Loucy (cell line): ENCODE results near the gene SLC38A9.

ENCODE experiments used
- EZH2phosphoT487 ChIP-seq: fragments of 200-600 bp; IDR thresholded peaks from 2 replicates; pipeline ENCODE4 v1.6.1; 2018; ENCODE audit warnings: antibody characterized with exemption, mild to moderate bottlenecking, moderate library complexity, borderline replicate concordance
- TF ChIP-seq, protein P1 (sequence below): fragments of 200-600 bp; sonication (generic); conservative IDR thresholded peaks from 2 replicates; pipeline ENCODE4 v1.5.1; 2014; ENCODE audit warnings: mild to moderate bottlenecking, antibody characterized with exemption, low read length

DNA sequence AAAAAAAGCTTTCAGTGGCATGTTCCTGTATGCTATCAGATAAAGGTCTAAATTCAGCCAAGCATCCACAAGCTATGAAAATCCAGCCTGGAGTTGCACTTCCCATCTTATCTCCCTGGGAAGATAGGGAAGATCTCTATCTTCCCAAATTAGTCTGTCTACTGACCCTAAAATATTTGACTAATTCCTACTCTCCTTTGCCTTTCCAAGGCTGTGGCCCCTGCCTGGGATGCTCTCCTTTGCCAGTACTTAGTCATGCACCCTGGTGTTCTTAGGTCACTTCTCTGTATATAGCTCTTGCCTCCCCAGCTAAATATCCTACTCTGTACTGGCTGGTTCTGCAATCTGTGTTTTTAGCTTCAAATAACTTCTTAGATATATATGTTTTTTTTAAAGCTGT is 133.4 kb downstream of the SLC38A9 start:
- TF ChIP-seq, protein P1, sequence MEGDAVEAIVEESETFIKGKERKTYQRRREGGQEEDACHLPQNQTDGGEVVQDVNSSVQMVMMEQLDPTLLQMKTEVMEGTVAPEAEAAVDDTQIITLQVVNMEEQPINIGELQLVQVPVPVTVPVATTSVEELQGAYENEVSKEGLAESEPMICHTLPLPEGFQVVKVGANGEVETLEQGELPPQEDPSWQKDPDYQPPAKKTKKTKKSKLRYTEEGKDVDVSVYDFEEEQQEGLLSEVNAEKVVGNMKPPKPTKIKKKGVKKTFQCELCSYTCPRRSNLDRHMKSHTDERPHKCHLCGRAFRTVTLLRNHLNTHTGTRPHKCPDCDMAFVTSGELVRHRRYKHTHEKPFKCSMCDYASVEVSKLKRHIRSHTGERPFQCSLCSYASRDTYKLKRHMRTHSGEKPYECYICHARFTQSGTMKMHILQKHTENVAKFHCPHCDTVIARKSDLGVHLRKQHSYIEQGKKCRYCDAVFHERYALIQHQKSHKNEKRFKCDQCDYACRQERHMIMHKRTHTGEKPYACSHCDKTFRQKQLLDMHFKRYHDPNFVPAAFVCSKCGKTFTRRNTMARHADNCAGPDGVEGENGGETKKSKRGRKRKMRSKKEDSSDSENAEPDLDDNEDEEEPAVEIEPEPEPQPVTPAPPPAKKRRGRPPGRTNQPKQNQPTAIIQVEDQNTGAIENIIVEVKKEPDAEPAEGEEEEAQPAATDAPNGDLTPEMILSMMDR, result no peak
- TF ChIP-seq EZH2phosphoT487, result no peak
